Testis (tissue), 2 donors: ENCODE data around the gene MUC2.

Source experiments
- POLR2A ChIP-seq: fragments of 450-650 bp; IDR thresholded peaks from one replicate; pipeline ENCODE4 v1.6.1; 2017; ENCODE audit warnings: antibody characterized with exemption, mild to moderate bottlenecking, moderate library complexity
- TF ChIP-seq, protein P1 (sequence below), 3 experiments: fragments of 450-650 bp in 2 of 3; fragments of 200-600 bp in 1 of 3; sonication (generic) in 1 of 3; IDR thresholded peaks; one replicate each; pipeline ENCODE4 v1.5.1; 2016 to 2019; ENCODE audit warnings: antibody characterized with exemption in 3 of 3, mild to moderate bottlenecking in 2 of 3, moderate library complexity in 1 of 3

DNA sequence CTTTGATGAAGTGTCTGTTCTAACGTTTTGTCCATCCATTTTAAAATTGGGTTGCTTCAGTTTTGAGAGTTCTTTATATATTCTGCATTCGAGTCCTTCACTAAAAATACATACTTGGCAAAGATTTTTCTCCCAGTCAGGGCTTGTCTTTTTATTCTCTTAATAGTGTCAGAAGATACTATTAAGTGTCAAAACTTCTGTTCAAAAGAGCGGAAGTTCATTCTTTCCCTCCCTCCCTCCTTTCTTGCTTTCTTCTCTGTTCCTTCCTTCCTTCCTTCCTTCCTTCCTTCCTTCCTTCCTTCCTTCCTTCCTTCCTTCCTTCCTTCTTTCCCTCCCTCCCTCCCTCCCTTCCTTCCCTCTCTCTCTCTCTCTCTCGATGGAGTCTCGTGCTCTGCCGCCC, 30.5 kb upstream of the MUC2 start:
- no peak for TF ChIP-seq POLR2A
- TF ChIP-seq, protein P1, sequence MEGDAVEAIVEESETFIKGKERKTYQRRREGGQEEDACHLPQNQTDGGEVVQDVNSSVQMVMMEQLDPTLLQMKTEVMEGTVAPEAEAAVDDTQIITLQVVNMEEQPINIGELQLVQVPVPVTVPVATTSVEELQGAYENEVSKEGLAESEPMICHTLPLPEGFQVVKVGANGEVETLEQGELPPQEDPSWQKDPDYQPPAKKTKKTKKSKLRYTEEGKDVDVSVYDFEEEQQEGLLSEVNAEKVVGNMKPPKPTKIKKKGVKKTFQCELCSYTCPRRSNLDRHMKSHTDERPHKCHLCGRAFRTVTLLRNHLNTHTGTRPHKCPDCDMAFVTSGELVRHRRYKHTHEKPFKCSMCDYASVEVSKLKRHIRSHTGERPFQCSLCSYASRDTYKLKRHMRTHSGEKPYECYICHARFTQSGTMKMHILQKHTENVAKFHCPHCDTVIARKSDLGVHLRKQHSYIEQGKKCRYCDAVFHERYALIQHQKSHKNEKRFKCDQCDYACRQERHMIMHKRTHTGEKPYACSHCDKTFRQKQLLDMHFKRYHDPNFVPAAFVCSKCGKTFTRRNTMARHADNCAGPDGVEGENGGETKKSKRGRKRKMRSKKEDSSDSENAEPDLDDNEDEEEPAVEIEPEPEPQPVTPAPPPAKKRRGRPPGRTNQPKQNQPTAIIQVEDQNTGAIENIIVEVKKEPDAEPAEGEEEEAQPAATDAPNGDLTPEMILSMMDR (IDR thresholded peaks at IDR 0.05): no peak
